Measurements from ENCODE around the gene FCHSD2.

GRCh38 chr11:73055655-73056354 lies 86.3 kb downstream of the FCHSD2 start:
- TF ChIP-seq, protein P1, sequence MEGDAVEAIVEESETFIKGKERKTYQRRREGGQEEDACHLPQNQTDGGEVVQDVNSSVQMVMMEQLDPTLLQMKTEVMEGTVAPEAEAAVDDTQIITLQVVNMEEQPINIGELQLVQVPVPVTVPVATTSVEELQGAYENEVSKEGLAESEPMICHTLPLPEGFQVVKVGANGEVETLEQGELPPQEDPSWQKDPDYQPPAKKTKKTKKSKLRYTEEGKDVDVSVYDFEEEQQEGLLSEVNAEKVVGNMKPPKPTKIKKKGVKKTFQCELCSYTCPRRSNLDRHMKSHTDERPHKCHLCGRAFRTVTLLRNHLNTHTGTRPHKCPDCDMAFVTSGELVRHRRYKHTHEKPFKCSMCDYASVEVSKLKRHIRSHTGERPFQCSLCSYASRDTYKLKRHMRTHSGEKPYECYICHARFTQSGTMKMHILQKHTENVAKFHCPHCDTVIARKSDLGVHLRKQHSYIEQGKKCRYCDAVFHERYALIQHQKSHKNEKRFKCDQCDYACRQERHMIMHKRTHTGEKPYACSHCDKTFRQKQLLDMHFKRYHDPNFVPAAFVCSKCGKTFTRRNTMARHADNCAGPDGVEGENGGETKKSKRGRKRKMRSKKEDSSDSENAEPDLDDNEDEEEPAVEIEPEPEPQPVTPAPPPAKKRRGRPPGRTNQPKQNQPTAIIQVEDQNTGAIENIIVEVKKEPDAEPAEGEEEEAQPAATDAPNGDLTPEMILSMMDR (conservative IDR thresholded peaks at IDR 0.05): no peak
- no peak for TF ChIP-seq EZH2 (IDR thresholded peaks at IDR 0.05; ENCODE audit: low read depth)

All from PC-9 (cell line).